Gastrocnemius medialis (tissue), 4 donors: Measurements from ENCODE around the gene BCR. TPM values are rescaled to one million over a fixed set of nuclear protein-coding genes. Genes with fewer than 3 reads are reported as not detected.
"Not testable (repeated sequence)": the region's sequence is repeated elsewhere in the genome, so short reads cannot be mapped to it uniquely, and the experiment has no call there.

Experiments used
- ATAC-seq, 2 donors: fragments of 150-250 bp; one replicate each; pipeline ENCODE4 v1.9.1; 2016
- DNase-seq, 2 donors: peaks; one replicate each; pipeline ENCODE4 v3.0.0-alpha.2; 2019
- H3K27ac ChIP-seq, 4 donors: fragments of 200-600 bp; sonication (generic); 1 replicate in 1 of 4; 2 replicates in 3 of 4; pipeline ENCODE4 v1.5.1; 2016 to 2018; ENCODE audit warnings: mild to moderate bottlenecking in 2 of 4, moderate library complexity in 1 of 4
- H3K27me3 ChIP-seq, 3 donors: fragments of 200-600 bp; sonication (generic) in 2 of 3; 1 replicate in 1 of 3; 2 replicates in 2 of 3; pipeline versions ENCODE4 v1.5.1 to v1.6.0; 2016 to 2019; ENCODE audit warnings: mild to moderate bottlenecking in 1 of 3, moderate library complexity in 1 of 3
- H3K36me3 ChIP-seq, 2 donors: fragments of 200-600 bp; sonication (generic) in 1 of 2; one replicate each; pipeline ENCODE4 v1.5.1; 2017 to 2018
- H3K4me1 ChIP-seq, 2 donors: fragments of 200-600 bp; sonication (generic) in 1 of 2; one replicate each; pipeline ENCODE4 v1.5.1; 2016 to 2017; ENCODE audit warnings: mild to moderate bottlenecking in 2 of 2
- H3K4me3 ChIP-seq, 4 donors: fragments of 200-600 bp; sonication (generic) in 3 of 4; 1 replicate in 1 of 4; 2 replicates in 3 of 4; pipeline ENCODE4 v1.5.1; 2016 to 2019; ENCODE audit warnings: mild to moderate bottlenecking in 2 of 4
- H3K9me3 ChIP-seq, 3 donors: fragments of 200-600 bp; sonication (generic) in 2 of 3; 1 replicate in 1 of 3; 2 replicates in 2 of 3; pipeline ENCODE4 v1.5.1; 2016 to 2019
- POLR2A ChIP-seq, 2 donors: fragments of 450-650 bp; IDR thresholded peaks; one replicate each; pipeline ENCODE4 v1.6.1; 2017; ENCODE audit warnings: antibody characterized with exemption in 2 of 2, mild to moderate bottlenecking in 2 of 2, moderate library complexity in 2 of 2
- in situ Hi-C, 4 donors: fragments of 200-750 bp; cut with MboI; loops; one replicate each; pipeline versions ENCODE4 v1.15.0 to v1.8.0; 2017; ENCODE audit warnings: low sequenced_read_pairs in 4 of 4
- intact Hi-C: fragments of 100-400 bp; cut with DNase I; formaldehyde crosslinking; loops from one replicate; pipeline ENCODE4 v1.15.1; 2023; ENCODE audit warnings: low total_unique reads
- total RNA-seq, 4 donors: library from RNA; depleted of rRNA; stranded (reverse); fragments of >200 nt; gene quantifications; one replicate each; pipeline versions ENCODE4 v1.1.0 to v1.2.3, GENCODE V29; 2016
- TF ChIP-seq, protein P1 (sequence below), 5 experiments: fragments of 450-650 bp in 3 of 5; fragments of 200-600 bp in 2 of 5; sonication (generic) in 2 of 5; IDR thresholded peaks in 4 of 5; conservative IDR thresholded peaks in 1 of 5; 1 replicate in 4 of 5; 2 replicates in 1 of 5; pipeline ENCODE4 v1.5.1; 2016 to 2019; ENCODE audit warnings: antibody characterized with exemption in 5 of 5, mild to moderate bottlenecking in 3 of 5, moderate library complexity in 3 of 5

BCR gene
- total RNA-seq, 4 donors from 2014 or later: 10.3 to 13.0 (median 12.4) TPM

DNA sequence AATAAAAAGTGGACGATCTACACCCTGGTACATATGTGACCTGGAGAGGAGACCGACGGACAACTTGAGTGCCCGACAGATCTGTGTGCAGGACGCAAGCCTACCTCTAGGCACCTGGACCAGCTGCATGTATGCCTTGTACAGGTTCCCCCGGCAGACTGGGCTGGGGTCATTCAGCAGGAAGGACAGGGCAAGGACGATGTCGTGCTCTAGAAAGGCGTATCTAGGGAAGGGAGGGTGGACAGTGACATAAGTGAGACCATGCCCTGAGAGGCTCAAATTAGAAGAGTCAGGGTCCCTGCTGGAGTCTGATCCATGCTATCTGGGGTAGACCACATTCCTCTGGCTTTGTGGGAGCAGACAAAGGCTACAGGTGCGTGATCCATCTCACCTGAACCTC, 46.4 kb upstream of the BCR start:
- intact Hi-C loops: no loop called here
- H3K27ac ChIP-seq: no peak overlapping the region
- no peaks in the 10 kb centered on the region for H3K36me3 ChIP-seq
- H3K27me3 ChIP-seq: no peaks in the 10 kb centered on the region
- DNase-seq (no peak), ATAC-seq (no peak)
- no peak overlapping the region for H3K4me3 ChIP-seq
- in situ Hi-C loops: loop anchor here in 2 of 4 donors (25.0 kb wide), 2 partner anchors 297 to 672 kb away; no protein-coding TSS in a partner anchor
- H3K9me3 ChIP-seq: no peaks in the 10 kb centered on the region
- TF ChIP-seq, protein P1, sequence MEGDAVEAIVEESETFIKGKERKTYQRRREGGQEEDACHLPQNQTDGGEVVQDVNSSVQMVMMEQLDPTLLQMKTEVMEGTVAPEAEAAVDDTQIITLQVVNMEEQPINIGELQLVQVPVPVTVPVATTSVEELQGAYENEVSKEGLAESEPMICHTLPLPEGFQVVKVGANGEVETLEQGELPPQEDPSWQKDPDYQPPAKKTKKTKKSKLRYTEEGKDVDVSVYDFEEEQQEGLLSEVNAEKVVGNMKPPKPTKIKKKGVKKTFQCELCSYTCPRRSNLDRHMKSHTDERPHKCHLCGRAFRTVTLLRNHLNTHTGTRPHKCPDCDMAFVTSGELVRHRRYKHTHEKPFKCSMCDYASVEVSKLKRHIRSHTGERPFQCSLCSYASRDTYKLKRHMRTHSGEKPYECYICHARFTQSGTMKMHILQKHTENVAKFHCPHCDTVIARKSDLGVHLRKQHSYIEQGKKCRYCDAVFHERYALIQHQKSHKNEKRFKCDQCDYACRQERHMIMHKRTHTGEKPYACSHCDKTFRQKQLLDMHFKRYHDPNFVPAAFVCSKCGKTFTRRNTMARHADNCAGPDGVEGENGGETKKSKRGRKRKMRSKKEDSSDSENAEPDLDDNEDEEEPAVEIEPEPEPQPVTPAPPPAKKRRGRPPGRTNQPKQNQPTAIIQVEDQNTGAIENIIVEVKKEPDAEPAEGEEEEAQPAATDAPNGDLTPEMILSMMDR (IDR thresholded peaks at IDR 0.05 in 4 of 5, conservative IDR thresholded peaks at IDR 0.05 in 1 of 5): no peak
- TF ChIP-seq POLR2A (IDR thresholded peaks at IDR 0.05): no peak
- no peaks in the 10 kb centered on the region for H3K4me1 ChIP-seq

DNA sequence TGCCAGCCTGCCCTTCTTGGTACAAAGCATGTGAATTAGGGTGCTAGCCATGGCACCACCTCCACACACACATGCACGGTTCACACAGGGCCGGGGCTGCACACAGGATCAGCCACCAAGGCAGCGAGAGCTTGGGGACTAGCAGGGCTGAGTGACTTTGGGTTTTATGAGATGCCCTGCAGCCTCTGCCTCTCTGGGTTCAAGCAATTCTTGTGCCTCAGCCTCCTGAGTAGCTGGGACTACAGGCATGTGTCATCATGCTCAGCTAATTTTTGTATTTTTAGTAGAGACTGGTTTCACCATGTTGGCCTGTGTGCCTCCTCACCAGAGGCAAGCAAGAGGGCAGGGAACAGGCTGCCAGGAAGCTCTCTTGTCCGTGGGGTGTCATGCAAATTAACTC, 43.3 kb upstream of the BCR start:
- H3K4me1 ChIP-seq, DNase-seq, H3K9me3 ChIP-seq, intact Hi-C loops, H3K27ac ChIP-seq, H3K27me3 ChIP-seq, H3K36me3 ChIP-seq, H3K4me3 ChIP-seq, ATAC-seq: not testable (repeated sequence)
- in situ Hi-C loops: loop anchor here in 2 of 4 donors (25.0 kb wide), 2 partner anchors 300 to 675 kb away; no protein-coding TSS in a partner anchor

DNA sequence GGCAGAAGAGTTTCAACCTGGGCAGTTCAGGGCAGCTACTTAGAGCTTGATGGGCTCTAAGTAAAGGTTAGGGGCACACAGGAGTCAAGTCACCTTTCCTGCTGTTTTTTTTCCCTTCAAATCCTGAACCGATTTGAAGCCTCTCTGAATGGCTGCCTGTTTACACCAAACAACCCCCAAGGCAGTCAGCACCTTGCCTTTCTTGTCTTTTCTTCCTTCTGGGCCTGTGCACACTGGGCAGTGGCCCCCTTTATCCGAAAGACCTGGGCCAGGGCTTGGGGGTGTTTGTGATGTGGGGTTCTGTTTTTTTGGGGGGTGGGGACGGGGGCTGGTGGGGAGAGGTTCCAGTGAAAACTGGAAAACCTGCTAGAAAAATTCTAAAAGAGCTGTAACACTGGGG, 42.8 kb upstream of the BCR start:
- in situ Hi-C loops: loop anchor here in 2 of 4 donors (25.0 kb wide), 2 partner anchors 300 to 675 kb away; no protein-coding TSS in a partner anchor
- no peak for DNase-seq

DNA sequence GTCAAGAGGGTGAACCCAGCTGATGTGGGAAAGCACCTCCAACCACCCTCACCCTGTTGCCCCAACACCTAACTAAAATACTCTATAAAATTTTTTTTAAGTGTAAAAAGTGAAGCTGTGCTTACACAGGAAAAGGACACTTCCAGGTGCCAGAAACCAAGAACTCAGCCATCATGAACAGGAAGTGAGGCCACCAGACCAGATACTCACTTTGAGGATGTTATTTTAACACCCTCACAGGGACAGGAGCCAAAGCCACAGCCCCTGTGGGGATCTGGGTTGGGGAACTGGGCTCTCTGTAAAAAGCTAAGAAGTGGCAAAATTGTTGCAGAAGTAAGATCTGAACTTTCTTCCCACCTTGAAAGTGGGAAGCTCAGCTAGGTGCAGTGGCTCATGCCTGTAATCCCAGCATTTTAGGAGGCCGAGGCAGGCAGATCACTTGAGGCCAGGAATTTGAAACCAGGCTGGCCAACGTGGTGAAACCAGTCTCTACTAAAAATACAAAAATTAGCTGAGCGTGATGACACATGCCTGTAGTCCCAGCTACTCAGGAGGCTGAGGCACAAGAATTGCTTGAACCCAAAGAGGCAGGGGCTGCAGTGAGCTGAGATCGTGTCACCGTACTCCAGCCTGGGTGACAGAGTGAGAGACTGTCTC, 42.3 kb upstream of the BCR start:
- H3K4me1 ChIP-seq: peaks cover 3 to 8% of the 10 kb centered on the region in 2 donors
- no peaks in the 10 kb centered on the region for H3K36me3 ChIP-seq
- peaks cover 2 to 8% (median 3%) of the 10 kb centered on the region in 3 donors for H3K27me3 ChIP-seq
- DNase-seq (no peak), ATAC-seq (no peak)
- no peak overlapping the region for H3K27ac ChIP-seq
- H3K9me3 ChIP-seq: no peaks in the 10 kb centered on the region
- no peak for TF ChIP-seq POLR2A (IDR thresholded peaks at IDR 0.05)
- TF ChIP-seq, protein P1 (IDR thresholded peaks at IDR 0.05 in 4 of 5, conservative IDR thresholded peaks at IDR 0.05 in 1 of 5): no peak
- in situ Hi-C loops (loop anchor here in 2 of 4 donors (25.0 kb wide), 2 partner anchors 301 to 676 kb away; no protein-coding TSS in a partner anchor), intact Hi-C loops (no loop called here)
- no peak overlapping the region for H3K4me3 ChIP-seq

More for the DNA sequence above, 42.8 kb upstream of the BCR start:
- TF ChIP-seq POLR2A (IDR thresholded peaks at IDR 0.05): no peak
- Histone ChIP-seq H3K27ac (no peak overlapping the region), H3K27me3 (peaks cover 0 to 3% (median 0%) of the 10 kb centered on the region in 3 donors), H3K4me3 (no peak overlapping the region), H3K36me3 (no peaks in the 10 kb centered on the region), H3K4me1 (peaks cover 3 to 8% of the 10 kb centered on the region in 2 donors), H3K9me3 (no peaks in the 10 kb centered on the region)
- ATAC-seq: no peak
- intact Hi-C loops: no loop called here

DNA sequence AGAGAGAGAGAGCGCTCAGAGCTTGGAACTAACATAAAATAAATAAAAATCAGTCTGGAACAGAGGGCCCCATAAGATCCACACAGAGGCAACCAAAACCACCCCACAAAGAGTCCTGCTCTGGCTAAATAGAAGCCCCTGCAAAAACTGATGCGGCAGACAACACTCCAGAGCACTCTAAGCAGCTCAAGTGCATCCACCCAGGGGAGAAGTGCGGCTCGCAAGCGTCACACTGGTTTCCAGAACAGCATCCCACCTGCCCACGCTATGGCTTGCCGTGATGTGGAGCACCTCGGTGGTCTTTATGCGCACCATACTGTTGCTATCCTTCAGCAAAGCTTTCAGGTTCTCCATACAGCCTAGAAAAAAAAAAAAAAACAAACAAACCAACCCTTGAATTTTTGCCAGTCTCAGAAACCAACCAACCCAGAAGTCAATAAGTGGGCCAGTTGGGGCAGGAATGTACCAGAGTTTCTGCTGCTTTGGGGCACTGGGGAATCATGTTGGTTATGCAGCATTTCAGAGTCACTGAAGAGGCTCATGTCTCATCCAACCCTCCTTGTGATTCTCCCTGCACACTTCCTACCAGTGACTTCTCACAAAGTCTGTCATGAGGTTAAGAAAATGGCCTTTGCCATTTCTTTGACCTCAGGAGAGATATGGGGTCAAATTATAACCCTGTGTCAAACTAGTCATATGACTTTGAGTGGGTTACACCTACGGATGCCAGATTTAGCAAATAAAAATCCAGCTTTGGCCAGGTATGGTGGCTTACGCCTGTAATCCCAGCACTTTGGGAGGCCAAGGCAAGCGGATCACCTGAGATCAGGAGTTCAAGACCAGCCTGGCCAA, 41.5 kb upstream of the BCR start:
- Histone ChIP-seq H3K27ac (no peak overlapping the region), H3K27me3 (peaks cover 5 to 8% (median 8%) of the 10 kb centered on the region in 3 donors), H3K4me3 (no peak overlapping the region), H3K9me3 (no peaks in the 10 kb centered on the region), H3K4me1 (peaks cover 3 to 8% of the 10 kb centered on the region in 2 donors), H3K36me3 (no peaks in the 10 kb centered on the region)
- no peak for ATAC-seq
- TF ChIP-seq, protein P1 (IDR thresholded peaks at IDR 0.05 in 4 of 5, conservative IDR thresholded peaks at IDR 0.05 in 1 of 5): no peak
- TF ChIP-seq POLR2A (IDR thresholded peaks at IDR 0.05): no peak
- no peak for DNase-seq
- intact Hi-C loops (no loop called here), in situ Hi-C loops (loop anchor here in 2 of 4 donors (25.0 kb wide), 2 partner anchors 302 to 677 kb away; no protein-coding TSS in a partner anchor)
